K562 (cell line): ENCODE data around the gene ANXA1. TPM values are rescaled to one million over a fixed set of nuclear protein-coding genes. Genes with fewer than 3 reads are reported as not detected.

Source experiments
- ATF4 ChIP-seq: fragments of 450-650 bp; formaldehyde crosslinking; IDR thresholded peaks from 2 replicates; pipeline ENCODE4 v1.4.0; 2022; ENCODE audit warnings: mild to moderate bottlenecking, moderate library complexity
- CTCF ChIP-seq, 3 experiments: IDR thresholded peaks in 2 of 3; conservative IDR thresholded peaks in 1 of 3; 2 replicates each; pipeline ENCODE4 v1.5.1; 2011 to 2012; ENCODE audit warnings: low read length in 3 of 3, mild to moderate bottlenecking in 3 of 3, control low read depth in 2 of 3, improper control_type of control experiment in 1 of 3, inconsistent platforms in 1 of 3, low read depth in 1 of 3, mixed read lengths in 1 of 3, moderate library complexity in 1 of 3; ENCODE audit not compliant: insufficient read depth in 2 of 3
- ELK3 ChIP-seq: fragments of 450-650 bp; formaldehyde crosslinking; IDR thresholded peaks from 2 replicates; pipeline ENCODE4 v1.4.0; 2020; ENCODE audit warnings: mild to moderate bottlenecking
- ERF ChIP-seq: fragments of 450-650 bp; formaldehyde crosslinking; IDR thresholded peaks from 2 replicates; pipeline ENCODE4 v1.4.0; 2020; ENCODE audit warnings: mild to moderate bottlenecking, mixed read lengths
- GATAD2A ChIP-seq: fragments of 450-650 bp; IDR thresholded peaks from 2 replicates; pipeline ENCODE4 v1.6.1; 2017
- KDM1A ChIP-seq, 2 experiments: fragments of 450-650 bp; IDR thresholded peaks; 2 replicates each; pipeline ENCODE4 v1.6.1; 2016; ENCODE audit warnings: mild to moderate bottlenecking in 2 of 2
- MCM7 ChIP-seq, 2 experiments: fragments of 450-650 bp; IDR thresholded peaks; 2 replicates each; pipeline ENCODE4 v1.6.1; 2016 to 2018
- MIER1 ChIP-seq: fragments of 450-650 bp; IDR thresholded peaks from 2 replicates; pipeline ENCODE4 v1.6.1; 2016; ENCODE audit warnings: antibody characterized with exemption, mild to moderate bottlenecking, low read depth
- MITF ChIP-seq: IDR thresholded peaks from 2 replicates; pipeline ENCODE4 v1.6.1; 2014; ENCODE audit warnings: antibody characterized with exemption
- MLLT1 ChIP-seq, 2 experiments: fragments of 450-650 bp; IDR thresholded peaks; 2 replicates each; pipeline ENCODE4 v1.6.1; 2016
- MNT ChIP-seq, 2 experiments: fragments of 450-650 bp; conservative IDR thresholded peaks; 2 replicates each; pipeline ENCODE4 v1.6.1; 2017; ENCODE audit warnings: mild to moderate bottlenecking in 2 of 2, moderate library complexity in 2 of 2
- NFE2 ChIP-seq: IDR thresholded peaks from 2 replicates; pipeline ENCODE4 v1.6.1; 2014; ENCODE audit warnings: antibody characterized with exemption, low read depth
- RBBP5 ChIP-seq: fragments of 200-600 bp; sonication (generic); IDR thresholded peaks from 2 replicates; pipeline ENCODE4 v1.6.1; 2012; ENCODE audit warnings: borderline replicate concordance, mild to moderate bottlenecking, low read length, control low read depth, inconsistent platforms; ENCODE audit not compliant: insufficient read depth, poor library complexity, severe bottlenecking
- RBM14 ChIP-seq: fragments of 200-400 bp; formaldehyde crosslinking; IDR thresholded peaks from 2 replicates; pipeline ENCODE4 v1.6.1; 2018; ENCODE audit warnings: low read depth, mild to moderate bottlenecking, low read length, moderate library complexity, borderline replicate concordance; ENCODE audit not compliant: insufficient read depth
- SRSF1 ChIP-seq: fragments of 200-400 bp; formaldehyde crosslinking; IDR thresholded peaks from 2 replicates; pipeline ENCODE4 v1.6.1; 2017; ENCODE audit warnings: mild to moderate bottlenecking, low read depth, low read length, moderate library complexity
- ZBTB2 ChIP-seq: fragments of 450-650 bp; IDR thresholded peaks from 2 replicates; pipeline ENCODE4 v1.6.1; 2016; ENCODE audit warnings: antibody characterized with exemption
- ZNF274 ChIP-seq: IDR thresholded peaks from 2 replicates; pipeline ENCODE4 v1.6.1; 2011; ENCODE audit warnings: low read depth, mild to moderate bottlenecking, low read length, moderate library complexity, borderline replicate concordance
- polyA plus RNA-seq, 8 experiments: library from polyadenylated mRNA; depleted of rRNA in 4 of 8; stranded (reverse) in 5 of 8; unstranded in 3 of 8; fragments of >200 nt; fragmentation: Nextera tagmentation in 2 of 8; fragmentation: Illumina TruSeq in 1 of 8; extraction: Ambion mirVana in 2 of 8; extraction: Trizol in 1 of 8; gene quantifications; 2 replicates each; pipeline versions ENCODE4 v1.2.1 to v1.2.3, GENCODE V29; 2011 to 2014; ENCODE audit warnings: inconsistent platforms in 1 of 8, missing spikeins in 1 of 8
- total RNA-seq, 7 experiments: library from RNA; depleted of rRNA in 6 of 7; stranded (reverse); fragments of >200 nt in 6 of 7; fragmentation: Illumina TruSeq in 2 of 7; extraction: Trizol in 2 of 7; gene quantifications; 2 replicates each; pipeline versions ENCODE4 v1.2.1 to v1.2.3, GENCODE V29; 2011 to 2021; ENCODE audit warnings: low replicate concordance in 1 of 7

The ANXA1 gene
- total and polyA plus RNA-seq, 9 of the 15 experiments (the other 6 are each of a cell fraction or from before 2014, with no cell fraction given): 406 to 1,298 (median 620) TPM

GRCh38 chr9:73151653-73152542 lies at the start of gene ANXA1 (continued):
- no peak for TF ChIP-seq ZBTB2
- TF ChIP-seq ERF (CRISPR knock-in tag): no peak
- no peak for TF ChIP-seq ATF4 (CRISPR knock-in tag)
- no peak for TF ChIP-seq ZNF274
- no peak for TF ChIP-seq KDM1A (IDR thresholded peaks at IDR 0.05)
- TF ChIP-seq MIER1: no peak
- TF ChIP-seq ELK3 (CRISPR knock-in tag): no peak
- no peak for TF ChIP-seq MNT (conservative IDR thresholded peaks at IDR 0.05)
- TF ChIP-seq RBM14: no peak
- TF ChIP-seq MITF: no peak
- no peak for TF ChIP-seq SRSF1
- TF ChIP-seq MLLT1 (IDR thresholded peaks at IDR 0.05): peak; percentile 83 to 84; a peak in 3 of 4 replicates
- TF ChIP-seq MCM7 (IDR thresholded peaks at IDR 0.05): no peak
- TF ChIP-seq GATAD2A: no peak
- no peak for TF ChIP-seq RBBP5
- no peak for TF ChIP-seq NFE2
- no peak for TF ChIP-seq CTCF (IDR thresholded peaks at IDR 0.05 in 2 of 3, conservative IDR thresholded peaks at IDR 0.05 in 1 of 3; ENCODE audit: insufficient read depth in 2 of 3, low read depth in 1 of 3, low read length in 3 of 3)
